ENCODE measurements around the gene OSR1. TPM values are rescaled to one million over a fixed set of nuclear protein-coding genes. Genes with fewer than 3 reads are reported as not detected.

OSR1 gene
- polyA plus RNA-seq, 1 of the 3 experiments (the other 2 are of a cell fraction) = 76.6 TPM

DNA sequence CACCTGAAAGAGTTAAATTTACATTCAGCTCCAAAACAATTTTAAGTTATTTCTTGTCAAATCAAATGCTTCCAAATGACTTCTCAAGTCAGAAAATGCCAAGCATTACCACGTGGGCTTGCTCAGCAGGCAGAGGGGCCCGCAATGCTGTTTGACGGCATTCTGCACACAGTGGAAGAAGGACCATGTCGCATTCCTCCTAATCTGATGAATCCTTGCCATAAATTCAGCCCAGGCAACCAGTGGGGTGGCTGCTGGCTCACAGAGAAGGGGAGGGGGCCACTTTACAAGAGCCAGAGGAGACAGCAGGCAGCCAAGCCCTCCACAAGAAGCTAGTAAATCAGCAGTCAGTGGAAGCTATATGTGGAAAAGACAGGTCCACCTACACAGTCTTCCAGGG lies 56.7 kb downstream of the OSR1 start:
- H3K9me3 ChIP-seq = no peaks in the 10 kb centered on the region
- no peaks in the 10 kb centered on the region for H3K4me1 ChIP-seq (ENCODE audit: control insufficient read depth in 1 of 2, insufficient read depth in 2 of 2, low read depth in 1 of 2, low read length in 1 of 2)
- no peaks in the 10 kb centered on the region for H3K79me2 ChIP-seq (ENCODE audit: insufficient read depth)
- H3K36me3 ChIP-seq (replicated peaks in 1 of 2; ENCODE audit: control insufficient read depth in 1 of 2, insufficient read depth in 2 of 2, low read length in 1 of 2) = no peaks in the 10 kb centered on the region
- 54% methylated on average over 4 of the region's 4 CpGs for WGBS (ENCODE audit: low lambda C conversion rate)
- POLR2A ChIA-PET = no interaction called here
- H3K27ac ChIP-seq (ENCODE audit: low read depth in 2 of 2, low read length in 1 of 2) = no peak overlapping the region
- DNase-seq = no peak
- no peaks in the 10 kb centered on the region for H3K9me2 ChIP-seq
- no peaks in the 10 kb centered on the region for H4K20me1 ChIP-seq (ENCODE audit: insufficient read depth)
- no peak for TF ChIP-seq EP300 (IDR thresholded peaks at IDR 0.05; ENCODE audit: borderline replicate concordance in 1 of 2, low read depth in 1 of 2, low read length in 1 of 2)
- no peak for TF ChIP-seq SMC3 (IDR thresholded peaks at IDR 0.05; ENCODE audit: low read depth, low read length)
- TF ChIP-seq FOXM1 (IDR thresholded peaks at IDR 0.05; ENCODE audit: low read depth) = no peak
- TF ChIP-seq, protein P1, sequence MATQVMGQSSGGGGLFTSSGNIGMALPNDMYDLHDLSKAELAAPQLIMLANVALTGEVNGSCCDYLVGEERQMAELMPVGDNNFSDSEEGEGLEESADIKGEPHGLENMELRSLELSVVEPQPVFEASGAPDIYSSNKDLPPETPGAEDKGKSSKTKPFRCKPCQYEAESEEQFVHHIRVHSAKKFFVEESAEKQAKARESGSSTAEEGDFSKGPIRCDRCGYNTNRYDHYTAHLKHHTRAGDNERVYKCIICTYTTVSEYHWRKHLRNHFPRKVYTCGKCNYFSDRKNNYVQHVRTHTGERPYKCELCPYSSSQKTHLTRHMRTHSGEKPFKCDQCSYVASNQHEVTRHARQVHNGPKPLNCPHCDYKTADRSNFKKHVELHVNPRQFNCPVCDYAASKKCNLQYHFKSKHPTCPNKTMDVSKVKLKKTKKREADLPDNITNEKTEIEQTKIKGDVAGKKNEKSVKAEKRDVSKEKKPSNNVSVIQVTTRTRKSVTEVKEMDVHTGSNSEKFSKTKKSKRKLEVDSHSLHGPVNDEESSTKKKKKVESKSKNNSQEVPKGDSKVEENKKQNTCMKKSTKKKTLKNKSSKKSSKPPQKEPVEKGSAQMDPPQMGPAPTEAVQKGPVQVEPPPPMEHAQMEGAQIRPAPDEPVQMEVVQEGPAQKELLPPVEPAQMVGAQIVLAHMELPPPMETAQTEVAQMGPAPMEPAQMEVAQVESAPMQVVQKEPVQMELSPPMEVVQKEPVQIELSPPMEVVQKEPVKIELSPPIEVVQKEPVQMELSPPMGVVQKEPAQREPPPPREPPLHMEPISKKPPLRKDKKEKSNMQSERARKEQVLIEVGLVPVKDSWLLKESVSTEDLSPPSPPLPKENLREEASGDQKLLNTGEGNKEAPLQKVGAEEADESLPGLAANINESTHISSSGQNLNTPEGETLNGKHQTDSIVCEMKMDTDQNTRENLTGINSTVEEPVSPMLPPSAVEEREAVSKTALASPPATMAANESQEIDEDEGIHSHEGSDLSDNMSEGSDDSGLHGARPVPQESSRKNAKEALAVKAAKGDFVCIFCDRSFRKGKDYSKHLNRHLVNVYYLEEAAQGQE (IDR thresholded peaks at IDR 0.05; ENCODE audit: low read depth, low read length) = no peak
- TF ChIP-seq RXRA (IDR thresholded peaks at IDR 0.05; ENCODE audit: borderline replicate concordance, low read depth) = no peak
- TF ChIP-seq, protein P2, sequence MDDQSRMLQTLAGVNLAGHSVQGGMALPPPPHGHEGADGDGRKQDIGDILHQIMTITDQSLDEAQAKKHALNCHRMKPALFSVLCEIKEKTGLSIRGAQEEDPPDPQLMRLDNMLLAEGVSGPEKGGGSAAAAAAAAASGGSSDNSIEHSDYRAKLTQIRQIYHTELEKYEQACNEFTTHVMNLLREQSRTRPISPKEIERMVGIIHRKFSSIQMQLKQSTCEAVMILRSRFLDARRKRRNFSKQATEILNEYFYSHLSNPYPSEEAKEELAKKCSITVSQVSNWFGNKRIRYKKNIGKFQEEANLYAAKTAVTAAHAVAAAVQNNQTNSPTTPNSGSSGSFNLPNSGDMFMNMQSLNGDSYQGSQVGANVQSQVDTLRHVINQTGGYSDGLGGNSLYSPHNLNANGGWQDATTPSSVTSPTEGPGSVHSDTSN (IDR thresholded peaks at IDR 0.05) = no peak
- TF ChIP-seq ELF1 (IDR thresholded peaks at IDR 0.05) = no peak
- TF ChIP-seq MXI1 (IDR thresholded peaks at IDR 0.05; ENCODE audit: low read depth, low read length) = no peak
- TF ChIP-seq, protein P3, sequence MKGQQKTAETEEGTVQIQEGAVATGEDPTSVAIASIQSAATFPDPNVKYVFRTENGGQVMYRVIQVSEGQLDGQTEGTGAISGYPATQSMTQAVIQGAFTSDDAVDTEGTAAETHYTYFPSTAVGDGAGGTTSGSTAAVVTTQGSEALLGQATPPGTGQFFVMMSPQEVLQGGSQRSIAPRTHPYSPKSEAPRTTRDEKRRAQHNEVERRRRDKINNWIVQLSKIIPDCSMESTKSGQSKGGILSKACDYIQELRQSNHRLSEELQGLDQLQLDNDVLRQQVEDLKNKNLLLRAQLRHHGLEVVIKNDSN (IDR thresholded peaks at IDR 0.05; ENCODE audit: borderline replicate concordance, low read depth) = no peak
- TF ChIP-seq, protein P4, sequence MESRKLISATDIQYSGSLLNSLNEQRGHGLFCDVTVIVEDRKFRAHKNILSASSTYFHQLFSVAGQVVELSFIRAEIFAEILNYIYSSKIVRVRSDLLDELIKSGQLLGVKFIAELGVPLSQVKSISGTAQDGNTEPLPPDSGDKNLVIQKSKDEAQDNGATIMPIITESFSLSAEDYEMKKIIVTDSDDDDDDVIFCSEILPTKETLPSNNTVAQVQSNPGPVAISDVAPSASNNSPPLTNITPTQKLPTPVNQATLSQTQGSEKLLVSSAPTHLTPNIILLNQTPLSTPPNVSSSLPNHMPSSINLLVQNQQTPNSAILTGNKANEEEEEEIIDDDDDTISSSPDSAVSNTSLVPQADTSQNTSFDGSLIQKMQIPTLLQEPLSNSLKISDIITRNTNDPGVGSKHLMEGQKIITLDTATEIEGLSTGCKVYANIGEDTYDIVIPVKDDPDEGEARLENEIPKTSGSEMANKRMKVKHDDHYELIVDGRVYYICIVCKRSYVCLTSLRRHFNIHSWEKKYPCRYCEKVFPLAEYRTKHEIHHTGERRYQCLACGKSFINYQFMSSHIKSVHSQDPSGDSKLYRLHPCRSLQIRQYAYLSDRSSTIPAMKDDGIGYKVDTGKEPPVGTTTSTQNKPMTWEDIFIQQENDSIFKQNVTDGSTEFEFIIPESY (IDR thresholded peaks at IDR 0.05; ENCODE audit: borderline replicate concordance, low read depth) = no peak
- no peak for TF ChIP-seq NFIC (IDR thresholded peaks at IDR 0.05; ENCODE audit: borderline replicate concordance)
- TF ChIP-seq RFX5 (IDR thresholded peaks at IDR 0.05; ENCODE audit: low read length) = no peak
- no peak for TF ChIP-seq CHD2 (IDR thresholded peaks at IDR 0.05; ENCODE audit: low read length, partially characterized antibody)
- TF ChIP-seq NRF1 (IDR thresholded peaks at IDR 0.05; ENCODE audit: low read depth, low read length) = no peak
- no peak for TF ChIP-seq MEF2A (IDR thresholded peaks at IDR 0.05; ENCODE audit: borderline replicate concordance, low read depth)
- TF ChIP-seq, protein P5, sequence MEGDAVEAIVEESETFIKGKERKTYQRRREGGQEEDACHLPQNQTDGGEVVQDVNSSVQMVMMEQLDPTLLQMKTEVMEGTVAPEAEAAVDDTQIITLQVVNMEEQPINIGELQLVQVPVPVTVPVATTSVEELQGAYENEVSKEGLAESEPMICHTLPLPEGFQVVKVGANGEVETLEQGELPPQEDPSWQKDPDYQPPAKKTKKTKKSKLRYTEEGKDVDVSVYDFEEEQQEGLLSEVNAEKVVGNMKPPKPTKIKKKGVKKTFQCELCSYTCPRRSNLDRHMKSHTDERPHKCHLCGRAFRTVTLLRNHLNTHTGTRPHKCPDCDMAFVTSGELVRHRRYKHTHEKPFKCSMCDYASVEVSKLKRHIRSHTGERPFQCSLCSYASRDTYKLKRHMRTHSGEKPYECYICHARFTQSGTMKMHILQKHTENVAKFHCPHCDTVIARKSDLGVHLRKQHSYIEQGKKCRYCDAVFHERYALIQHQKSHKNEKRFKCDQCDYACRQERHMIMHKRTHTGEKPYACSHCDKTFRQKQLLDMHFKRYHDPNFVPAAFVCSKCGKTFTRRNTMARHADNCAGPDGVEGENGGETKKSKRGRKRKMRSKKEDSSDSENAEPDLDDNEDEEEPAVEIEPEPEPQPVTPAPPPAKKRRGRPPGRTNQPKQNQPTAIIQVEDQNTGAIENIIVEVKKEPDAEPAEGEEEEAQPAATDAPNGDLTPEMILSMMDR (IDR thresholded peaks at IDR 0.05) = no peak
- TF ChIP-seq POLR2AphosphoS5 (IDR thresholded peaks at IDR 0.05; ENCODE audit: low read depth, low read length) = no peak
- no peak for TF ChIP-seq RAD21 (IDR thresholded peaks at IDR 0.05; ENCODE audit: low read length)
- CTCF ChIA-PET = interaction anchor here (0.9 to 1.5 kb wide), 2 partner anchors 13 to 552 kb away, joined by 3 read pairs; no protein-coding TSS in a partner anchor
- no peak overlapping the region for H3K4me2 ChIP-seq
- no peak overlapping the region for H3K9ac ChIP-seq
- no peaks in the 10 kb centered on the region for H3F3A ChIP-seq (replicated peaks; ENCODE audit: insufficient read depth)
- no peak overlapping the region for H2AFZ ChIP-seq (ENCODE audit: low read depth)
- no peaks in the 10 kb centered on the region for H3K27me3 ChIP-seq (ENCODE audit: insufficient read depth)
- H3K4me3 ChIP-seq (ENCODE audit: low read depth in 2 of 2, low read length in 1 of 2) = no peak overlapping the region

All from SK-N-SH (cell line).